Activated naive CD8-positive, alpha-beta T cell (primary cell): ENCODE data around the gene CENPL.
A peak's percentile ranks its signal among the peaks of the same experiment; 100 is the strongest.
"Not testable (repeated sequence)": the region's sequence is repeated elsewhere in the genome, so short reads cannot be mapped to it uniquely, and the experiment has no call there.

Source experiments
- H3K27ac Mint-ChIP-seq: one replicate; pipeline ENCODE4 v1.8.0; 2021; ENCODE audit warnings: mixed read lengths
- H3K27me3 Mint-ChIP-seq: one replicate; pipeline ENCODE4 v1.8.0; 2021; ENCODE audit warnings: mixed read lengths
- H3K36me3 Mint-ChIP-seq: one replicate; pipeline ENCODE4 v1.8.0; 2021; ENCODE audit warnings: mixed read lengths
- H3K4me1 Mint-ChIP-seq: one replicate; pipeline ENCODE4 v1.8.0; 2021; ENCODE audit warnings: low read depth, mixed read lengths
- H3K4me3 Mint-ChIP-seq: one replicate; pipeline ENCODE4 v1.8.0; 2021; ENCODE audit warnings: mild to moderate bottlenecking, mixed read lengths
- H3K9me3 Mint-ChIP-seq: one replicate; pipeline ENCODE4 v1.8.0; 2021; ENCODE audit warnings: low read depth, mixed read lengths

Gene CENPL

DNA sequence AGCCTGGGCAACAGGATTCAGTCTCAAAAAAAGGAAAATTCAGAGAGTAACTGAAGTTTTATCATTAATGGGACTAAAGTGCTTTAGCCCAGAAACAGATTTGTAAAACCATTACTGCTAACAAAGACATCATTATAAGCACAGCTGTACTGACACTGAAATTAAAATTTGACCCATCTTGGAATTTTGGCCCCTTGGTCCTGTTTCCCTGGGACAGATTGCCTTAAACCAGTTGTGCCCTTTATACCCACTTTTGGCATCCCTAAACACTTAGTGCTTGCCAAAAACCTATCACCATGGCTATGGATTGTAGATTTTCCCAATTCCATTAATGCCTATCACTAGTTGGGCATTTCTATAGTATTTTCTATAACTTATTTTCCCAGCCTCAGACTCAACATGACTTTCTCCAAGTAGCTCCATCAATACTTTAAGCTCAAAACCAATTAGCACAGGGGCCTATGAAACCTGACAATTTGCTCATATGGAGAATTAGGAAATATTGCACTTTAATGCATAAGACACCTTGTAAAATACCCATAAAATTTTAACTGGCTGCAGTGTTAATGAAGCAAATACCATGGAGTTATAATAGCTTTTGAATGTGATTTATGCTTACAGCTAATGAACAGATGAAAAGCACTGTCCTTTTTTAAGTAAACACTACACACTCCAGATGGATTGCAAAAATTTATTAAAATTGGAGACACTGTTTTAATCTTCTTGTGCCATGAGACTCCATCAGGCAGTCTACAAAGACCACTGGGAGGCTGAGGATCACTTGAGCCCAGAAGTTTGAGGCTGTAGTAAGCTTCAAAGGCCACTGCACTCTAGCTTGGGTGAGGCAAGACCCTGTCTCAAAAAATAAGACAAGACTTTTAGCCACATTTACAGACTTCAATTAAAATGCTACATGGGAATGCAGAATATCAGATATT, 38.8 kb upstream of the CENPL start:
- Mint-ChIP-seq H3K36me3 (peaks cover 27% of the 10 kb centered on the region), H3K4me3 (peak overlapping the region; percentile 99)

DNA sequence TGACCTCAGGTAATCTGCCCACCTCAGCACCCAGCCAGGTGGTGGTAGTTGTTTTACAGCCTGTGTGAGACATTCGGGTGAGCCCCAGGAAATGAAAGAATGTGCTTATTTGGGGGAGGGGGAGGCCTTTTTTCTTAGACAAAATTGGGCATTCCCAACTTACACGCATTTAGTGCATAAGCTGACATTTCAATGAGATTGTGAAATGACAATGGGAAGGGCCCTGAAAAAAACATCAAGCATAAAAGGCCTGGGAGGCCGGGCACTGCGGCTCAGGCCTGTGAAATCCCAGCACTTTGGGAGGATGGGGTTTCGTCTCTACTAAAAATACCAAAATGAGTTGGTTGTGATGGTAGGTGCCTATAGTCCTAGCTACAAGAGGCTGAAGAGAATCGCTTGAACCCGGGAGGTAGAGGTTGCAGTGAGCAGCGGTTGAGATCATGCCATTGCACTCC, 38.1 kb upstream of the CENPL start:
- Mint-ChIP-seq H3K27ac (peak overlapping the region; percentile 86), H3K9me3 (no peaks in the 10 kb centered on the region), H3K4me1 (peaks cover 33% of the 10 kb centered on the region), H3K36me3 (peaks cover 30% of the 10 kb centered on the region), H3K27me3 (no peaks in the 10 kb centered on the region), H3K4me3 (peak overlapping the region; percentile 99)

More for the DNA sequence above, 38.8 kb upstream of the CENPL start:
- H3K4me1 Mint-ChIP-seq, result peaks cover 33% of the 10 kb centered on the region
- no peaks in the 10 kb centered on the region for H3K9me3 Mint-ChIP-seq
- peak overlapping the region; percentile 100 for H3K27ac Mint-ChIP-seq
- H3K27me3 Mint-ChIP-seq, result no peaks in the 10 kb centered on the region

DNA sequence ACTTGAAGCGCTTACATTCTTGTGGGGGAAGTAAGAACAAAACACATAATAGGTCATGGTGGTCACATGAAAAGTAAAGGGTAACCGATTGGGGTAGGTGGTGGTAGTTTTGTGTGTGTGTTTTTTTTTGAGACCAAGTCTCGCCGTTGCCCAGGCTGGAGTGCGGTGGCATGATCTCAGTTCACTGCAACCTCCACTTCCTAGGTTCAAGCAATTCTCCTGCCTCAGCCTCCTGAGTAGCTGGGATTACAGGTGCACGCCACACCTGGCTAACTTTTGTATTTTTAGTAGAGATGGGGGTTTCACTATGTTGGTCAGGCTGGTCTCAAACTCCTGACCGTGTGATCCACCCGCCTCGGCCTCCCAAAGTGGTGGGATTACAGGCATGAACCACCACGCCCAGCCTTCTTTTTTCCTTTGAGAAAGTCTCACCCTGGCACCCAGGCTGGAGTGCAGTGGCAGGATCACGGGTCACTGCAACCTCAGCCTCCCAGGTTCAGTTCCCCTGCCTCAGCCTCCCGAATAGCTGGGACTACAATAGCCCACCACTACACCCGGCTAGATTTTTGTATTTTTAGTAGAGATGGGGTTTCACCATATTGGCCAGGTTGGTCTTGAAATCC, 37.6 kb upstream of the CENPL start:
- peak overlapping the region; percentile 86 for H3K27ac Mint-ChIP-seq
- peak overlapping the region; percentile 99 for H3K4me3 Mint-ChIP-seq
- H3K36me3 Mint-ChIP-seq, result peaks cover 30% of the 10 kb centered on the region
- H3K27me3 Mint-ChIP-seq, H3K9me3 Mint-ChIP-seq: not testable (repeated sequence)
- peaks cover 33% of the 10 kb centered on the region for H3K4me1 Mint-ChIP-seq

GRCh38 chr1:173861731-173862145, 37.1 kb upstream of the CENPL start:
- H3K4me1 Mint-ChIP-seq, result peaks cover 32% of the 10 kb centered on the region
- peak overlapping the region; percentile 38 for H3K4me3 Mint-ChIP-seq
- no peaks in the 10 kb centered on the region for H3K27me3 Mint-ChIP-seq
- no peaks in the 10 kb centered on the region for H3K9me3 Mint-ChIP-seq
- peak overlapping the region; percentile 64 for H3K27ac Mint-ChIP-seq
- peaks cover 28% of the 10 kb centered on the region for H3K36me3 Mint-ChIP-seq

DNA sequence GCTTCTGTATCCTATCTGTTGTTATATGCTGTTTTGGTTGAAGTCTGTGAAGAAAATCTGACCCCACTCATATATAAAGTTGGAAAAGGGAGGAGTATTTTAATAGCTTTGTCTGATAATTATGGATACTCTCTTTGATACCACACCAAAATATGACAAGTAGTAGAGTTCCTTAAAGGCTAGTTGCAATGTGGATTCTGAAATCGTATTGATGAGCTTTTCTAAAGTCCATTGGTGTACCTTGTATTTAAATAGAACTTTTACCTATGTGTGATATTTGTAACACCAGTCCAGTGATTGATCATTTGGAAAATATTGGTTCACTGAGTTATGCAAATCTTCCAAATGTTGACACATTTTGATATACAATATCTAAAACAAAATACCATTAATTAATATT, 35.4 kb upstream of the CENPL start:
- H3K27me3 Mint-ChIP-seq, result no peaks in the 10 kb centered on the region
- peak overlapping the region; percentile 8 for H3K27ac Mint-ChIP-seq
- peaks cover 19% of the 10 kb centered on the region for H3K4me1 Mint-ChIP-seq
- peaks cover 14% of the 10 kb centered on the region for H3K36me3 Mint-ChIP-seq
- H3K4me3 Mint-ChIP-seq, result no peak overlapping the region
- H3K9me3 Mint-ChIP-seq, result no peaks in the 10 kb centered on the region

- not testable (repeated sequence) for H3K27me3 Mint-ChIP-seq, H3K9me3 Mint-ChIP-seq, H3K4me3 Mint-ChIP-seq, H3K27ac Mint-ChIP-seq
- peaks cover 17% of the 10 kb centered on the region for H3K4me1 Mint-ChIP-seq
- H3K36me3 Mint-ChIP-seq, result peaks cover 12% of the 10 kb centered on the region
Observed at GRCh38 chr1:173859547-173859946, 34.9 kb upstream of the CENPL start.

- Mint-ChIP-seq H3K27ac (peak overlapping the region; percentile 58), H3K4me3 (no peak overlapping the region), H3K36me3 (peaks cover 6% of the 10 kb centered on the region), H3K27me3 (no peaks in the 10 kb centered on the region), H3K9me3 (no peaks in the 10 kb centered on the region), H3K4me1 (peaks cover 4% of the 10 kb centered on the region)
Observed at GRCh38 chr1:173857363-173857917, 32.8 kb upstream of the CENPL start.

DNA sequence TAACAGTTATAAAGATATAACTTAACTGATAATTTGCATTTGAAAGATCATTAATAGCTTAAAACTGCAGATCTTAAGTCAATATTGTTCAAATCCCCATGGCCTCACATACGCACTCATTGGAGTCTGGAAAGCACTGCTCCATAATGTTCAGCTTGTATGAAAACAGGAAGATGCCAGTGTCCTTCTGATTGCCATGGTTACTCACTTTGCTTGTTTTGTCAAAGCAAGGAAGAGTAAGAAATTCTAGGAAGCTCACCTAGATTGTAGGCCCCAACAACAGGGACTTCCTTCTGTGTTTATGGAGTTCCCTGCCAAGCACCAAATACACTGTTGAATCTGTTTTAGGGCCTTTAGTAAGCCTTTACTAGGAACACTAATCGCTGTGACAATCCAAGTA, 32.2 kb upstream of the CENPL start:
- H3K9me3 Mint-ChIP-seq, result no peaks in the 10 kb centered on the region
- H3K4me1 Mint-ChIP-seq, result peaks cover 4% of the 10 kb centered on the region
- peaks cover 6% of the 10 kb centered on the region for H3K36me3 Mint-ChIP-seq
- H3K4me3 Mint-ChIP-seq, result no peak overlapping the region
- H3K27me3 Mint-ChIP-seq, result no peaks in the 10 kb centered on the region
- H3K27ac Mint-ChIP-seq, result no peak overlapping the region

- Mint-ChIP-seq H3K27me3 (no peaks in the 10 kb centered on the region), H3K36me3 (peaks cover 6% of the 10 kb centered on the region), H3K27ac (no peak overlapping the region), H3K9me3 (no peaks in the 10 kb centered on the region), H3K4me3 (no peak overlapping the region), H3K4me1 (peaks cover 2% of the 10 kb centered on the region)
Observed at GRCh38 chr1:173856014-173856413, 31.3 kb upstream of the CENPL start.

DNA sequence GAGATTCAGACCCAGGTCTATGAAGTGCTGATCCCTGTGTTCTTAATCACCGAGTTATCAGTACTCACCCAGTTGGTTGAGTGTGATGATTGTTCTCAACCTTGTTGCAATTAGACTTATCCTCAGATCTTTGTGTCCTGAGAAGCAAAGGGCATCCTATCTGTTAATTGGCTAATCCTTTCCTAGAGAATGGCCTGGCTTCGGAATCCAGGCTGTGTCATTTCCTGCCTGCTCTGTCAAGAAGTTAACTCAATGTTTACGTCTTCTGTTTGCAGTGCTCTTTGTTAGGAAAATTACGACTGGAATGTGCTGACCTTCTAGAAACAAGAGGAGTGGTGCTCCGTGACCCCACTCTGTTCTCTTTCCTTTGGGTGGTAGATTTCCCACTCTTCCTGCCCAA, 28.4 kb upstream of the CENPL start:
- Mint-ChIP-seq H3K4me1 (peaks cover 2% of the 10 kb centered on the region), H3K27ac (no peak overlapping the region), H3K4me3 (no peak overlapping the region), H3K9me3 (no peaks in the 10 kb centered on the region), H3K27me3 (no peaks in the 10 kb centered on the region), H3K36me3 (peaks cover 5% of the 10 kb centered on the region)

- H3K36me3 Mint-ChIP-seq, result peaks cover 3% of the 10 kb centered on the region
- H3K9me3 Mint-ChIP-seq, result no peaks in the 10 kb centered on the region
- no peaks in the 10 kb centered on the region for H3K27me3 Mint-ChIP-seq
- no peak overlapping the region for H3K27ac Mint-ChIP-seq
- no peak overlapping the region for H3K4me3 Mint-ChIP-seq
- H3K4me1 Mint-ChIP-seq, result peaks cover 2% of the 10 kb centered on the region
Observed at GRCh38 chr1:173852105-173852504, 27.4 kb upstream of the CENPL start.

- H3K4me3 Mint-ChIP-seq, result no peak overlapping the region
- H3K27me3 Mint-ChIP-seq, result no peaks in the 10 kb centered on the region
- H3K27ac Mint-ChIP-seq, result no peak overlapping the region
- peaks cover 4% of the 10 kb centered on the region for H3K36me3 Mint-ChIP-seq
- H3K4me1 Mint-ChIP-seq, result peaks cover 7% of the 10 kb centered on the region
- no peaks in the 10 kb centered on the region for H3K9me3 Mint-ChIP-seq
Observed at GRCh38 chr1:173832748-173833147, 8.1 kb upstream of the CENPL start.

DNA sequence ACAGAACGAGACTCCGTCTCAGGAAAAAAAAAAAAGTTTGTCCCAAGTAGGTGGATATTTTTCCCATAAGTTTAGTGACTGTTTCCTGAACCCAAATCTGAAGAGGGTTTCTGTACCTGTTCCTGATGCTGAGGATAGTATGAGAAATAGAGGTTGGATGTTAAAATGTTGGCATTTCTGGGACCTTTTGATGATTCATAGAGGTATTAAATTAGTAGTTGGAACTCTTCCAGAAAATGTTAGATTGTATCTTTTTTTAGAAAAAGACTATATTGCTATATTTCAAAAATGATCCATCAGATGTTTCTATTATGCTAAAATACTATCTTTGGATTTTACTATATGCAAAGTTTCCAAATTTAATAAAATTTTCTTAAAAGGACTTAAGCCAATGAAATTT, 2.9 kb upstream of the CENPL start:
- no peak overlapping the region for H3K4me3 Mint-ChIP-seq
- no peaks in the 10 kb centered on the region for H3K36me3 Mint-ChIP-seq
- H3K4me1 Mint-ChIP-seq, result peaks cover 42% of the 10 kb centered on the region
- no peaks in the 10 kb centered on the region for H3K27me3 Mint-ChIP-seq
- peak overlapping the region; percentile 16 for H3K27ac Mint-ChIP-seq
- H3K9me3 Mint-ChIP-seq, result no peaks in the 10 kb centered on the region

GRCh38 chr1:173823781-173824314, 835 bp downstream of the CENPL start:
- Mint-ChIP-seq H3K9me3 (no peaks in the 10 kb centered on the region), H3K4me1 (peaks cover 59% of the 10 kb centered on the region), H3K27ac (peak overlapping the region; percentile 98), H3K36me3 (no peaks in the 10 kb centered on the region), H3K27me3 (no peaks in the 10 kb centered on the region), H3K4me3 (peak overlapping the region; percentile 97)

DNA sequence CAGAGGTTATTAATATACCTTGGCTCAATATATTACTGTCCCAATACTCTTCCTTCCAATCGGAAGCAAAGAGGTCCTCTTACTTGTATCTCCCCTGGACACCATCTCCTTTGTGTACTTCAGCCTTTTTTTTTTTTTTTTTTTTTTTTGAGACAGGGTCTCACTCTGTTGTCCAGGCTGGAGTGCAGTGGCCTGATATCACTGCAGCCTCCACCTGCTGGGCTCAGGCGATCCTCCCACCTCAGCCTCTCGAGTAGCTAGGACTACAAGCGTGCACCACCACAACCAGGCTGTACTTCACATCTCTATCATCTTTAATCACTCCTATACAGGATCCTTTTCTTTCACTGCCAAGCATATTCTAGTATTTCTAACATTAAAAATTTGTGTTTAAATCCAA, 3.0 kb downstream of the CENPL start:
- H3K27me3 Mint-ChIP-seq, result no peaks in the 10 kb centered on the region
- no peak overlapping the region for H3K27ac Mint-ChIP-seq
- H3K4me3 Mint-ChIP-seq, result peak overlapping the region; percentile 97
- H3K9me3 Mint-ChIP-seq, result no peaks in the 10 kb centered on the region
- peaks cover 6% of the 10 kb centered on the region for H3K36me3 Mint-ChIP-seq
- H3K4me1 Mint-ChIP-seq, result peaks cover 54% of the 10 kb centered on the region
